GM18873 (cell line): ENCODE measurements around the gene LCP1.

Experiments
- ATAC-seq: cut with Tn5 transposase; IDR thresholded peaks from one replicate; pipeline ENCODE4 v1.9.1; 2021; ENCODE audit warnings: mild to moderate bottlenecking, moderate library complexity, moderate number of reproducible peaks; ENCODE audit not compliant: unreplicated experiment, low FRiP score

The LCP1 gene

DNA sequence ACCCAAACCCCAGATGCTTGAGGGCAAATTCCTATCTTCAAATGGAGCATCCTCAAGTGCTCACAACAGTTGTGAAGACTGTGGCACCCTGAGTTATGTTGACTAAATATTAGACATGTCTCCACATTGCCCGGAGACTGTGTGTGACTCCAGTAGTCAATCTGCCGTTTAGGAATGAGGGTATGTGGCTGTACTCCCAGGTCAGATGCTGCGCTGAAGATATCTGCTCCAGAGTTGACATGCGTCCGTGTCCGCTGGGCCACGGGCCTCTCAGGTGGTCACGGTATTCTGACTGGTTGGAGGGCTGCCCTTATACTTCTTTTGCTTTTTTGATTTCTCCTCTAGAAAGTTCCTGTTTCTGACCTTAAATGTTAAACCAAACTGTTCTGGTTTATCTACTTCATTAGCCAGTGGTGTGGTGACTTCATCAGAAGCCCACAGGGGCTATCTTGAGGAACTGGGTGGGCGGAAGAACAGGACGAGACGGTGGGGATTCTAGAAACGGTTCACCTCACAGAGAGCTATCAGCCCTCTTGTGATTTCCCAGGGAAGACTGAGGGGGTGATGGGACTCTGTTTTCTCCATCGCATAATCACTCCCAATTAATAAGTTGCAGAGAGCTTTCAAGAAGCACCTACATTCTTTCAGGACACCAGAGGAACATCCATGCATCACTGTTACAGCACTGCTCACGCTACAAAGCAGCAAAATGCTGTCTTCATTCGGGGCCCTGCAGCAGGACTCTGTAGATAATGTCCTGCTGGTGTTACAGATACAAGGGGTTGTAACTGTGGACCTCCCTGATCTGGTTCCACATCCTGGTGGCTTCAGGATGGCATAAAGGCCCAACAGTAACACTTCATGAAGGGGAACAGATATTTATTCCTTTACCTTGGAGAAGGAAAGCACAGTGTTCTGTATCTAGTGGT is 1.3 kb upstream of the LCP1 start:
- ATAC-seq, result no peak

DNA sequence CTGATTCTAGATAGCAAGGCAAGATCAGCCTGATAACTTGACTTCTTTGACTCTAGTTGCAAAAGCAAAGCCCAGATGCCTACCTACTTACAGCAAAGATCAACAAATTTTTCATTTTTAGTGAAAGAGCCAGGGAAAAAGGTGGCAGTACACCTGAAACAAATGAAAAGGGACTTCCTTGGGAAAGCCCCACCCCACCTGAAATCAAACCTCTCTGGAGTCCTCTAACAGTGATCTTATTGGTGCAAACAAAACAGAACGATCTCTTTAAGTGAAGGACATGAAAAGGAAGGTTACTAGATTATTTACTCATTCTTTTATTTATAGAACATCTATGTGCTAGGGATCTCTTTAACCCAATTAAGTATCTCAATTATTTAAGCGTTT is 507 bp upstream of the LCP1 start:
- no peak for ATAC-seq

- ATAC-seq, result no peak
These were observed 569 bp downstream of the LCP1 start for GRCh38 chr13:46181377-46181839.

DNA sequence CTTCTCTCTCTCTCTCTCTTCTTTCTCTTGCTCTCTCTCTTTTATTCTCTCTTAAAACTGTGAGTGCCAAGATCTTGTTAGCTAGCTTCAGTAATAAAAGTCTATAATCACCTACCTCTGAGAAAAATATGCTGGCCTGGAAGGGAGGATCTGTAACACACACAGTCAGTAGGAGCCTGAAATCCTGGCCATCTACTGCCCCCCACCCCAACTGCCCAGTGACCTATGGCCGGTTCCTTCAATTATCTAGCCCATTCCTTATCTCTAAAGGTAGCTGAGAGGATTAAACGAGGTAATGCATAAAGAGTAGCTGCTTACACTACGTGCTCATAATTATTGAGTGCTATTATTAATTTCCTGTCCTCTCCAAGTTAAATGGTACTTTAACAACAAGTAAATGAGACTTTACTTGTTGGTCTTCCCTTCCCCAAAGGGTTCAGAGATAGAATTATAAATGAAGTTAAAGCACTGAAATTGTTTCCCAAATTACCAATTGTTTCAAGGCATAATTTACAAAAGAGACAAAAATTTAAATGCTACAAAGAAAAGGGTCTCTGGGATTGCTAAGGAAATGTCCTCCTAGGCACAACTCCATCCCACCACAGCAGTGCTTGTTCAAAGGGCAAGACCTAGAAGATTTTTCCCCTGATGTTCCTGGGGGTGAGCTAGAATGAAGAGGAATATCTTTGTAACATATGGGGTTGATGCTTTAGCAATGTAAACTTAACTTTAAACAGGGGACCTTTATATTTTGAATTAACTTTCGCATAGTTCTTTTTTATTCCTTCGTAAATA is 1.8 kb downstream of the LCP1 start:
- no peak for ATAC-seq

GRCh38 chr13:46179491-46179908 is 2.5 kb downstream of the LCP1 start:
- ATAC-seq, result no peak

GRCh38 chr13:46178821-46179220 is 3.2 kb downstream of the LCP1 start:
- no peak for ATAC-seq

GRCh38 chr13:46178143-46178542 is 3.8 kb downstream of the LCP1 start:
- no peak for ATAC-seq

GRCh38 chr13:46176756-46177155 is 5.2 kb downstream of the LCP1 start:
- peak; percentile 49 for ATAC-seq

DNA sequence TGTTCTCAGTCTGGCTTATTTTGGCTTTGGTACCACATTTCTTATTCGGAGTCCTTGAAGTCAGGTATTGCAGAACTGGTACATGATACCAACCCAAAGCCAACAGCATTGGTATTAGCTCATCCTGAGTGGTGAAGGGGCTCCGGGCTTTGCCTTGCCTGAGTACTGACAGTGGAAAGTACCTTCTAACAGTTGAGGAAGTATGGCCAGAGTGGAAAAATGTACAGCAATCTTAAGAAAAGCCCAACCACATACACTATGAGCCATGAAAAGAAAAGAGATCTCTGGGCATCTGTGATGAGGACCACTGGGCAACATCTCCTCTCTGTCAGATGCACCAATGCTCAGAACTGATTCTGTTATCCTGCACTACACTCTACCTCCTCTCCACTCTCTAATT is 8.3 kb downstream of the LCP1 start:
- no peak for ATAC-seq

DNA sequence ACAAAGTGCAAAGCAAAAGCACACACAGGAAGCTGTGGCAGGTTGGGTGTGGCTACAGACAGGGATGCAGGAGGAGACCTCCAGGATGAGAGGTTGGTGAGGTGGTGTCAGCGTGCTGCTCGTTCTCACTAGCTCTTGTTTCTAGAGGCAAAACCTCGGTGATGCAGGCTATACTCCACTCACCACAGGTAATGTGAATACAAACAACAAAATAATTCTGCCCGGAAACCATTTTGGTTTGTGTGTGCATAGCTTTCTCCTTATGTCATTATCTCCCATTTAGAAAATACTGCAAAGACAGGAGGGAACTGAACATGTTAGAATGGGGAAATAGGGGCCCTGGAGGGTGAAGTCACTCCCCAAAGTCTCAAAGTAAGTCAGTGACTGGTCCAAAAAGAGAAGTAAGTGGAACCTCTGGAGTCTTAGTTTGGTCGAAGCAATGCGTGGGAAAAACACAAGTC is 9.4 kb downstream of the LCP1 start:
- no peak for ATAC-seq

DNA sequence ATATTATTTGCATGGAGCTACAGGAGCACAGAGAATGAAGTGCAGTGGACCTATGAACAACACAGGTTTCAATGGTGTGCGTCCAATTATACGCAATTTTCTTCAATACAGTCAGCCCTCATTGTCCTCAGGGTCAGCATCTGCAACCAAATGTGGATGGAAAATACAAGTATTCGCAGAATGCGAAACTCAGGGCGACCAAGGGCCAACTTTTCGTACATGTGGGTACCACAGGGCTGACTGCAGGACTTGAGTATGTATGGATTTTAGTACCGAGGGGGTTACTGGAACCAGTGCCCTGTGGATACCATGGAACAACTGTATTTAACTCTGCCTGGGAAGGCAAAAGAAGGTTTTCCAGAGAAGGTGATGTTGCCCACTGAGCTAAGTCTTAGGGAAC is 10.2 kb downstream of the LCP1 start:
- ATAC-seq, result no peak

- ATAC-seq, result no peak
These were observed 10.8 kb downstream of the LCP1 start for GRCh38 chr13:46171217-46171616.

DNA sequence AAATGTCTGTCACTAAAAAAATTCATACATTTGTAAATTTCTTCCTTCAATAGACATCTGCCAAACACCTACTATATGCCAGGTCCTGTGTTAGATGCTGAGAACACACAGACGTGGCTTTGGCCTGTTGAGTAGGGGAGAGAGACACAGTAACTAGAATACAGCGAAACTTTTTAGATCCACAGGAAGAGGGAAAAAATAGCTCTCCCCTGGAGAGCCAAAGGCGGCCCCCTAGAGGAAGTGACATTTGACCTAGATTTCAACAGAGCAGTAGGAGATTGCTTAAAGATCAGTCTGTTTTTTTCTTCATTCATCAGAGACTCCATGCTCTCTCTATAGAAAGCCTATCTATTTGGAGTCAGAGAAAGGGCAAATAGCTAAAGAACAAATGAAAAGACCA is 11.3 kb downstream of the LCP1 start:
- no peak for ATAC-seq

DNA sequence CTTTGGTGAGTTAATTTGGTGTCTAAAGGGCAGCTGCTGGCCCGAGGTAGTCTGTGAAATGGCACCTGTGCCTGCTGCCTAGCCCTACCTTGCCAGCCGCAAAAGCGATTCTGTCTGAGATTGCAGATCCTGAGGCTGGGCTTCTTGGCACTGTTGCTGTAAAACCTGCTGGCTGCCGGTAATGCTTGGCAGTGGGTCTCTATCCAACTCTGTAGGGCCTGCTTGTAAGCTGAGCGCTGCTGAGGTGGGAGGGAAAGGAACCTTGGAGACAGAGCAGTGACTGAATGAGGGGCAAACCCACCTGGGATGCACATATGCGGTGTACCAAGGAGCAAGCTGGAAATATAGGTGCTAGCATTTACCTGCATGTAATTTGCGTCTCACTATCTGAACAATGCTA is 11.7 kb downstream of the LCP1 start:
- no peak for ATAC-seq

- ATAC-seq, result no peak
These were observed 12.2 kb downstream of the LCP1 start for GRCh38 chr13:46169758-46170157.

GRCh38 chr13:46168783-46169182 is 13.2 kb downstream of the LCP1 start:
- ATAC-seq, result no peak

GRCh38 chr13:46168341-46168740 is 13.6 kb downstream of the LCP1 start:
- no peak for ATAC-seq

- ATAC-seq, result no peak
These were observed 14.9 kb downstream of the LCP1 start for GRCh38 chr13:46166947-46167610.

DNA sequence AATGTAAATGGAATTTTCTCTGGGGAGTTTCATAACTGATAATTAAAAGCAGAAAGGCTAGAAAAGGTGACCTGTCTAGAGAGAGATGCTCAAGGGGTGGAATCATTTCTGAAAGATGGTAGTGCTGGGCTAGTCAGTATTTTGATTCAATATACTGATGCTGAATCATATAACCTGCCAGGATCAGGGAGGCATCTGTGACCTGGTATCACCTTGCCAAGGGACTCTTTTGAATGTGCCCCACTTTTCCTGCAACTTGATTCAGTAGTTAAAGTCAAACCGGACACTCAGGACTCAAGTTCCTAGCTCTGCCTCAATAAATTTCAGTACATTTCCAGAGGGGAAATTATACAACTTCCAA is 15.8 kb downstream of the LCP1 start:
- ATAC-seq, result no peak

DNA sequence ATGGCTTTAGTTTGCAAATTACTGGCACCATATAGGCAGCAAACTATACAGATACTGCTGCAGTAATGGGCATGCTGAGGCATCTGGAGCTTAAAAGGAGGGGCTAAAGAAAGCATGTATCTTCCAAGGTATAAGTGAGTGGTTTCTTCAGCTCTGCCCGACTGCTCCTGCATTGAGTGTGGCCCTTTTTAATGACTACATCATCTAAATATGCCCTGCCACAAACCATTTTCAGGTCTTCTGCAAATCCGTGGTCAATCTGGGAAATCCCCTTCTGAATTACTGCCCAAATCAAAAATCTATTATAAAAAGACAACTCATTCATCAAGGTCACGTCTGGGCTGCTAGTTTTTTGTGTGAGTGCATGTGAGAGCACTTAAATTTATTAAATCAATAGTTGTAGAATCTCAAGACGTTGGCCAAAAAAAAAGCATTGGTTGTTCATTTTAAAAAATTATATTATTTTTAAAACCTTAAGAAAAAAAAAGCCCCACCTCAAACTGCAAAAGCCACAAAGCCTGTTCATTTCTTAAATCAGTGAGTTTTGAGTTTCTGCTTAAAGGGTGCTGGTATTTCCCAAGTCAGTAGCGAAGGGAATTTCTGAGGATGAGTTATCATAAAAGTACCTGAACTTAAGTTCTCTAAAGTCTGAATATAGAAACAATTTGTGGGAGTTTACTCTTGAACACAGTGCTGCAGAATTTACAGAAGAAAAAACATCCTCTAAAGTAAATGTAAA is 16.3 kb downstream of the LCP1 start:
- ATAC-seq, result peak; percentile 57
